ENCODE measurements around the gene LGALS7. TPM values are rescaled to one million over a fixed set of nuclear protein-coding genes. Genes with fewer than 3 reads are reported as not detected.
"Not testable (repeated sequence)": the region's sequence is repeated elsewhere in the genome, so short reads cannot be mapped to it uniquely, and the experiment has no call there.

The LGALS7 gene
- polyA plus RNA-seq (ENCODE audit: insufficient read length), result 0.42 TPM

- DNase-seq (ENCODE audit: low read depth), result no peak
Observed at GRCh38 chr19:38773469-38774177, at the start of gene LGALS7. Gene LGALS7 (minus strand): TSS chr19:38773517. CDS start chr19:38773492, 25 bp downstream.

GRCh38 chr19:38821230-38821825, 48.0 kb upstream of the LGALS7 start:
- not testable (repeated sequence) for DNase-seq (ENCODE audit: low read depth)

- DNase-seq (ENCODE audit: low read depth), result no peak
Observed at GRCh38 chr19:38819231-38819920, 46.1 kb upstream of the LGALS7 start.

GRCh38 chr19:38817081-38817480, 43.8 kb upstream of the LGALS7 start:
- no peak for DNase-seq (ENCODE audit: low read depth)

- DNase-seq (ENCODE audit: low read depth), result no peak
Observed at GRCh38 chr19:38816131-38816750, 42.9 kb upstream of the LGALS7 start.

- no peak for DNase-seq (ENCODE audit: low read depth)
Observed at GRCh38 chr19:38815059-38816001, 42.0 kb upstream of the LGALS7 start.

- DNase-seq (ENCODE audit: low read depth), result not testable (repeated sequence)
Observed at GRCh38 chr19:38813932-38814331, 40.6 kb upstream of the LGALS7 start.

- DNase-seq (ENCODE audit: low read depth), result no peak
Observed at GRCh38 chr19:38813323-38813722, 40.0 kb upstream of the LGALS7 start.

GRCh38 chr19:38812841-38813320, 39.6 kb upstream of the LGALS7 start, which contains the start of gene LGALS4:
Gene LGALS4 (minus strand): TSS chr19:38812945. CDS start chr19:38812886, 59 bp downstream.
- DNase-seq (ENCODE audit: low read depth), result no peak

GRCh38 chr19:38812009-38812840, 38.9 kb upstream of the LGALS7 start:
- DNase-seq (ENCODE audit: low read depth), result no peak

GRCh38 chr19:38809592-38810252, 36.4 kb upstream of the LGALS7 start:
- no peak for DNase-seq (ENCODE audit: low read depth)

- no peak for DNase-seq (ENCODE audit: low read depth)
Observed at GRCh38 chr19:38808741-38809140, 35.4 kb upstream of the LGALS7 start.

GRCh38 chr19:38807374-38808098, 34.2 kb upstream of the LGALS7 start:
- not testable (repeated sequence) for DNase-seq (ENCODE audit: low read depth)

- DNase-seq (ENCODE audit: low read depth), result no peak
Observed at GRCh38 chr19:38806371-38806770, 33.1 kb upstream of the LGALS7 start.

GRCh38 chr19:38805180-38805579, 31.9 kb upstream of the LGALS7 start:
- no peak for DNase-seq (ENCODE audit: low read depth)

GRCh38 chr19:38803543-38803942, 30.2 kb upstream of the LGALS7 start:
- no peak for DNase-seq (ENCODE audit: low read depth)

GRCh38 chr19:38801359-38802095, 28.2 kb upstream of the LGALS7 start:
- DNase-seq (ENCODE audit: low read depth), result no peak
